SH-SY5Y (cell line): ENCODE data around the gene SMIM29.

Experiments used
- GATA2 ChIP-seq: IDR thresholded peaks from 2 replicates; pipeline ENCODE4 v1.6.1; 2011; ENCODE audit warnings: mild to moderate bottlenecking, low read depth, low read length
- GATA3 ChIP-seq: IDR thresholded peaks from 2 replicates; pipeline ENCODE4 v1.6.1; 2011; ENCODE audit warnings: low read depth, mild to moderate bottlenecking, low read length, moderate library complexity

DNA sequence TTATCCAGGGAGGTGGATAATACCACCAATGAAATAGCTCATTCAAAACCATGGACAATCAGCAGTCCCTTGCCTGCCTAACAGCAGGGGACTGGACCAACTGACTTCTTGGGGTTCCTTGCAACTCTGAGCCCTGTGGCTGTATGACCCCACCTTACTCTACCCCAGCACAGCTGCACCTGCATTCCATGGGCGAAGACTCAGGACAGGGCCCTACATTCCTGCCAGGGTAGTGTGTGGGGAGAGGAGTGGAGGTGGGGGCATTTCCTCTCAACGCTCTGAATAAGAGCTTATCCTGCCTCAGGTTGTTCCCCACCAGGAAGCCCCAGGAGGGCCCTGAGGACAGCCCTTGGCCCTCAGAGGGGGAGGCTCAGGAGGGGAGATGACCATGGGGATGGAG lies 42.9 kb downstream of the SMIM29 start:
- TF ChIP-seq GATA2 (no peak), GATA3 (no peak)
